Spinal cord (tissue), 10 donors: Measurements from ENCODE around the gene HRAS. TPM values are rescaled to one million over a fixed set of nuclear protein-coding genes. Genes with fewer than 3 reads are reported as not detected.

Experiments used
- DNase-seq, 6 donors: peaks; one replicate each; pipeline versions ENCODE4 v3.0.0 to v3.0.0-alpha.2; 2013 to 2015; ENCODE audit warnings: low spot score in 6 of 6, low read depth in 4 of 6
- H3K27ac ChIP-seq: one replicate; pipeline ENCODE4 v1.5.1; 2013; ENCODE audit warnings: low read depth, low read length, control low read depth
- H3K27me3 ChIP-seq: one replicate; pipeline ENCODE4 v1.6.1; 2013; ENCODE audit warnings: low read length; ENCODE audit not compliant: control insufficient read depth, insufficient read depth
- H3K36me3 ChIP-seq: one replicate; pipeline ENCODE4 v1.6.1; 2013; ENCODE audit warnings: low read length; ENCODE audit not compliant: control insufficient read depth, insufficient read depth
- H3K4me1 ChIP-seq: one replicate; pipeline ENCODE4 v1.6.1; 2013; ENCODE audit warnings: low read length; ENCODE audit not compliant: control insufficient read depth, insufficient read depth
- H3K4me3 ChIP-seq: one replicate; pipeline ENCODE4 v1.5.1; 2013; ENCODE audit warnings: low read depth, low read length, control low read depth
- H3K9me3 ChIP-seq: one replicate; pipeline ENCODE4 v1.6.1; 2013; ENCODE audit warnings: low read length; ENCODE audit not compliant: control insufficient read depth, insufficient read depth
- WGBS: methylation state at CpG from one replicate; pipeline ENCODE4 v1.1.5; 2013; ENCODE audit warnings: missing lambda C conversion rate; ENCODE audit not compliant: insufficient coverage; 5-methylcytosine and 5-hydroxymethylcytosine counted together
- long read RNA-seq, 4 donors: transcript quantifications; one replicate each; lab custom pipeline, GENCODE V29; 2026
- polyA plus RNA-seq, 2 donors: library from polyadenylated mRNA; unstranded; fragments of 120-200 nt; gene quantifications; one replicate each; pipeline ENCODE4 v1.2.1, GENCODE V29; 2013; ENCODE audit not compliant: insufficient read length in 2 of 2
- total RNA-seq, 2 donors: library from RNA; depleted of rRNA in 1 of 2; stranded (reverse); fragments of 120-200 nt in 1 of 2; fragments of >200 nt in 1 of 2; gene quantifications; one replicate each; pipeline versions ENCODE4 v1.2.3 to v1.2.4, GENCODE V29; 2013 to 2014
- donor health status: healthy.

HRAS gene
- total RNA-seq (10 to 100 TPM; 31.7 to 66.3 TPM), polyA plus RNA-seq (100 to 1,000 TPM; 132 to 147 TPM)
- long read RNA-seq, donor 1, transcript HRAS-201 (6 exons, 894 nt) = major isoform, 39 of 70 reads
- long read RNA-seq, donor 1, transcript HRAS-205 (5 exons, 1,151 nt) = minor isoform, 5 of 70 reads
- long read RNA-seq, donor 1, partial matches to known transcripts = 22 of 70 reads
- long read RNA-seq, donor 1, other reads (novel, unspliced or antisense) = 0 of 70 reads
- long read RNA-seq, donor 2, transcript HRAS-201 (6 exons, 894 nt) = major isoform, 24 of 31 reads
- long read RNA-seq, donor 2, partial matches to known transcripts = 5 of 31 reads
- long read RNA-seq, donor 2, other reads (novel, unspliced or antisense) = 0 of 31 reads
- long read RNA-seq, donor 3, transcript HRAS-201 (6 exons, 894 nt) = major isoform, 27 of 30 reads
- long read RNA-seq, donor 3, partial matches to known transcripts = 0 of 30 reads
- long read RNA-seq, donor 3, other reads (novel, unspliced or antisense) = 0 of 30 reads
- long read RNA-seq, donor 4, transcript HRAS-211 (7 exons, 1,114 nt) = major isoform, 7 of 15 reads
- long read RNA-seq, donor 4, partial matches to known transcripts = 0 of 15 reads
- long read RNA-seq, donor 4, other reads (novel, unspliced or antisense) = 0 of 15 reads

GRCh38 chr11:535519-536454, at the start of gene HRAS:
TSS of gene HRAS (minus strand) at chr11:535576.
- Histone ChIP-seq H3K4me1 (peaks cover 48% of the 10 kb centered on the region), H3K36me3 (peaks cover 52% of the 10 kb centered on the region), H3K27me3 (peaks cover 22% of the 10 kb centered on the region), H3K27ac (peak within 1 kb of the TSS; percentile 61), H3K9me3 (no peaks in the 10 kb centered on the region), H3K4me3 (peak within 1 kb of the TSS; percentile 71)
- peak; percentile 78 to 99 (median 92) for DNase-seq
- under 1% methylated on average over 97 of the region's 97 CpGs for WGBS

GRCh38 chr11:584287-584686, 48.9 kb upstream of the HRAS start:
- Histone ChIP-seq H3K4me3 (no peak overlapping the region), H3K27me3 (no peaks in the 10 kb centered on the region), H3K4me1 (peaks cover 7% of the 10 kb centered on the region), H3K36me3 (peaks cover 71% of the 10 kb centered on the region), H3K27ac (no peak overlapping the region), H3K9me3 (no peaks in the 10 kb centered on the region)
- no peak for DNase-seq
- WGBS = 97% methylated on average over 6 of the region's 10 CpGs

- H3K36me3 ChIP-seq = peaks cover 61% of the 10 kb centered on the region
- no peak overlapping the region for H3K4me3 ChIP-seq
- H3K9me3 ChIP-seq = no peaks in the 10 kb centered on the region
- no peaks in the 10 kb centered on the region for H3K27me3 ChIP-seq
- H3K27ac ChIP-seq = no peak overlapping the region
- 90% methylated on average over 17 of the region's 17 CpGs for WGBS
- peaks cover 32% of the 10 kb centered on the region for H3K4me1 ChIP-seq
- no peak for DNase-seq
Observed at GRCh38 chr11:581752-582151, 46.4 kb upstream of the HRAS start.

- no peaks in the 10 kb centered on the region for H3K9me3 ChIP-seq
- no peak overlapping the region for H3K4me3 ChIP-seq
- DNase-seq = no peak
- H3K27ac ChIP-seq = no peak overlapping the region
- 91% methylated on average over 12 of the region's 14 CpGs for whole genome bisulfite sequencing
- H3K4me1 ChIP-seq = peaks cover 32% of the 10 kb centered on the region
- peaks cover 57% of the 10 kb centered on the region for H3K36me3 ChIP-seq
- H3K27me3 ChIP-seq = no peaks in the 10 kb centered on the region
Observed at GRCh38 chr11:581342-581741, 46.0 kb upstream of the HRAS start.

- H3K4me3 ChIP-seq = no peak overlapping the region
- H3K27ac ChIP-seq = no peak overlapping the region
- peaks cover 52% of the 10 kb centered on the region for H3K36me3 ChIP-seq
- peaks cover 37% of the 10 kb centered on the region for H3K4me1 ChIP-seq
- H3K9me3 ChIP-seq = no peaks in the 10 kb centered on the region
- H3K27me3 ChIP-seq = peaks cover 2% of the 10 kb centered on the region
- 77% methylated on average over 17 of the region's 20 CpGs for WGBS
- no peak for DNase-seq
Observed at GRCh38 chr11:579830-580601, 44.6 kb upstream of the HRAS start.

GRCh38 chr11:578276-579035, 43.1 kb upstream of the HRAS start:
- Histone ChIP-seq H3K9me3 (no peaks in the 10 kb centered on the region), H3K27me3 (peaks cover 8% of the 10 kb centered on the region), H3K27ac (no peak overlapping the region), H3K36me3 (peaks cover 37% of the 10 kb centered on the region), H3K4me3 (no peak overlapping the region), H3K4me1 (peaks cover 45% of the 10 kb centered on the region)
- WGBS = 87% methylated on average over 17 of the region's 21 CpGs
- no peak for DNase-seq

- Histone ChIP-seq H3K36me3 (peaks cover 33% of the 10 kb centered on the region), H3K27me3 (peaks cover 8% of the 10 kb centered on the region), H3K9me3 (no peaks in the 10 kb centered on the region), H3K4me1 (peaks cover 45% of the 10 kb centered on the region), H3K27ac (no peak overlapping the region), H3K4me3 (peak overlapping the region; percentile 85)
- DNase-seq = no peak
- WGBS = 75% methylated on average over 6 of the region's 6 CpGs
Observed at GRCh38 chr11:577611-577894, 42.2 kb upstream of the HRAS start.

GRCh38 chr11:576811-577610, 41.6 kb upstream of the HRAS start:
- DNase-seq = no peak
- Histone ChIP-seq H3K4me1 (peaks cover 45% of the 10 kb centered on the region), H3K4me3 (peak overlapping the region; percentile 85), H3K9me3 (no peaks in the 10 kb centered on the region), H3K27me3 (peaks cover 8% of the 10 kb centered on the region), H3K36me3 (peaks cover 28% of the 10 kb centered on the region), H3K27ac (no peak overlapping the region)
- WGBS = 9% methylated on average over 43 of the region's 48 CpGs
